OCI-LY3 (cell line): ENCODE data around the gene NELL1.

Source experiments
- H2AFZ ChIP-seq: fragments of 200-600, 300-600 bp; shearing (Covaris generic); 2 replicates; pipeline ENCODE4 v1.6.0; 2014; ENCODE audit warnings: antibody characterized with exemption, low read depth, low read length
- H3K27ac ChIP-seq: fragments of 200-600, 300-600 bp; sonication (generic); 2 replicates; pipeline ENCODE4 v1.5.1; 2014; ENCODE audit warnings: mild to moderate bottlenecking, low read length, moderate library complexity, mixed read lengths
- H3K27me3 ChIP-seq: fragments of 200-600, 300-600 bp; sonication (generic); 2 replicates; pipeline ENCODE4 v1.6.1; 2014; ENCODE audit warnings: low read depth, low read length, mixed read lengths
- H3K36me3 ChIP-seq: fragments of 200-600, 300-600 bp; sonication (generic); replicated peaks from 2 replicates; pipeline ENCODE3; 2014; ENCODE audit warnings: low read depth, low read length, mixed read lengths
- H3K4me1 ChIP-seq: fragments of 300-600, 200-600 bp; sonication (generic); 2 replicates; pipeline ENCODE4 v1.6.1; 2014; ENCODE audit warnings: low read length, mixed read lengths
- H3K4me2 ChIP-seq: fragments of 200-600, 300-600 bp; sonication (generic); 2 replicates; pipeline ENCODE4 v1.6.1; 2014; ENCODE audit warnings: low read length, mixed read lengths
- H3K4me3 ChIP-seq: fragments of 300-600, 200-600 bp; sonication (generic); 2 replicates; pipeline ENCODE4 v1.5.1; 2014; ENCODE audit warnings: antibody characterized with exemption, mild to moderate bottlenecking, low read length, moderate library complexity
- H3K79me2 ChIP-seq: fragments of 300-600, 200-600 bp; shearing (Covaris generic); 2 replicates; pipeline ENCODE4 v1.6.1; 2014; ENCODE audit warnings: mild to moderate bottlenecking, low read length, mixed read lengths
- H3K9ac ChIP-seq: fragments of 300-600, 200-600 bp; shearing (Covaris generic); 2 replicates; pipeline ENCODE4 v1.6.0; 2014; ENCODE audit warnings: mild to moderate bottlenecking, low read length, moderate library complexity
- H3K9me3 ChIP-seq: fragments of 200-600, 300-600 bp; shearing (Covaris generic); 2 replicates; pipeline ENCODE4 v1.6.1; 2014; ENCODE audit warnings: low read length, mixed read lengths; ENCODE audit not compliant: insufficient read depth
- H4K20me1 ChIP-seq: fragments of 200-600, 300-600 bp; sonication (generic); 2 replicates; pipeline ENCODE4 v1.6.1; 2016; ENCODE audit warnings: low read length, mixed read lengths; ENCODE audit not compliant: insufficient read depth
- CTCF ChIP-seq: fragments of 200-600, 300-600 bp; sonication (generic); IDR thresholded peaks from 2 replicates; pipeline ENCODE4 v1.5.1; 2014; ENCODE audit warnings: antibody characterized with exemption, low read length, low read depth
- EZH2phosphoT487 ChIP-seq: fragments of 200-600 bp; shearing (Covaris generic); IDR thresholded peaks from 2 replicates; pipeline ENCODE4 v1.6.1; 2018; ENCODE audit warnings: antibody characterized with exemption, mixed run types, low read depth

The NELL1 gene

DNA sequence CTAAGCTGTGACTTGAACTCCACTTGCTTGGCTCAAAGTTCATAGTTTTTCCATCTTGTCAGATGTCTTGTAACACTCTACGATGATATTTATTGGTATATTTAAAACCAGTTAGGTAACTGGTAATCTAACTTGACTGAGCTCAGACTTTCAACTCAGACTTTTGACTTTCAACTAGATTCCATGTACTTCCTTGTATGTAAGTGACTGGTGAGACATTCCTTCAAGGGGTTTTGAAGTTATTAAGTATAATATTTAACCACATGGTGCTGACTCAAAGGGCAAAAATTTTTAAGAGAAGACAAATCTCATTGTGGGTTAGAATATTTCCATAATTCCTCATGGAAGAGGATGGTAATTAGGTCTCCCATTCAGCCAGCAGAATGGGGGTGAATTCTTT lies 892.2 kb downstream of the NELL1 start:
- Histone ChIP-seq H3K27me3 (no peaks in the 10 kb centered on the region), H3K4me2 (no peak overlapping the region), H4K20me1 (no peaks in the 10 kb centered on the region), H3K9me3 (no peaks in the 10 kb centered on the region), H3K4me3 (no peak overlapping the region), H3K4me1 (peaks cover 24% of the 10 kb centered on the region), H3K9ac (no peak overlapping the region), H3K27ac (no peak overlapping the region), H3K79me2 (no peaks in the 10 kb centered on the region), H2AFZ (no peak overlapping the region), H3K36me3 (no peaks in the 10 kb centered on the region)
- TF ChIP-seq CTCF (no peak), EZH2phosphoT487 (no peak)

DNA sequence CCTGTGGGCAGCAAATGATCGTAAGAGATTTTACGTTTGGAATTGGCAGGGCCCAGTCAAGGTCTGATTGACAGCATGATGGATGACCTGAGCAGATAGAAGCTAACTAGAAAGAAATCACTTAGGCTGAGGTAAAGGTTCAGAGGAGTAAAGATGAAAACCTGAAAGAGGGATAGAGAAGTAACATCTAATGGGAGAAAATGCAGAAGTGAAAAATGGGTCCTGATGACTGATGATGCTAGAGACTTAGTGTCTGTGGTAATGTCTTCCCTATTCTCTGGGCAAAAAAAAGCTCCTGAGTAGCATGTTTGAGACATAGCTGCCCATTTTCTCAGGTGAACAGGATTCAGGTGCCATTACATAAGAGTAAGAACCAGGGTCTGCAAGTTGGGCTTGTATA lies 894.7 kb downstream of the NELL1 start:
- Histone ChIP-seq H3K27me3 (no peaks in the 10 kb centered on the region), H2AFZ (no peak overlapping the region), H3K4me1 (peaks cover 24% of the 10 kb centered on the region), H3K36me3 (no peaks in the 10 kb centered on the region), H3K9ac (no peak overlapping the region), H3K79me2 (no peaks in the 10 kb centered on the region), H4K20me1 (no peaks in the 10 kb centered on the region), H3K27ac (no peak overlapping the region), H3K9me3 (no peaks in the 10 kb centered on the region), H3K4me2 (peak overlapping the region; percentile 40), H3K4me3 (no peak overlapping the region)
- TF ChIP-seq CTCF (no peak), EZH2phosphoT487 (no peak)

- Histone ChIP-seq H2AFZ (no peak overlapping the region), H3K79me2 (no peaks in the 10 kb centered on the region), H3K4me3 (no peak overlapping the region), H3K27ac (no peak overlapping the region), H3K4me1 (peaks cover 24% of the 10 kb centered on the region), H4K20me1 (no peaks in the 10 kb centered on the region), H3K36me3 (no peaks in the 10 kb centered on the region), H3K9me3 (no peaks in the 10 kb centered on the region), H3K27me3 (no peaks in the 10 kb centered on the region), H3K4me2 (peak overlapping the region; percentile 31; the same call in 1 of the 2 replicates), H3K9ac (no peak overlapping the region)
- TF ChIP-seq CTCF (no peak), EZH2phosphoT487 (no peak)
These were observed 895.7 kb downstream of the NELL1 start for GRCh38 chr11:21564833-21565682.

DNA sequence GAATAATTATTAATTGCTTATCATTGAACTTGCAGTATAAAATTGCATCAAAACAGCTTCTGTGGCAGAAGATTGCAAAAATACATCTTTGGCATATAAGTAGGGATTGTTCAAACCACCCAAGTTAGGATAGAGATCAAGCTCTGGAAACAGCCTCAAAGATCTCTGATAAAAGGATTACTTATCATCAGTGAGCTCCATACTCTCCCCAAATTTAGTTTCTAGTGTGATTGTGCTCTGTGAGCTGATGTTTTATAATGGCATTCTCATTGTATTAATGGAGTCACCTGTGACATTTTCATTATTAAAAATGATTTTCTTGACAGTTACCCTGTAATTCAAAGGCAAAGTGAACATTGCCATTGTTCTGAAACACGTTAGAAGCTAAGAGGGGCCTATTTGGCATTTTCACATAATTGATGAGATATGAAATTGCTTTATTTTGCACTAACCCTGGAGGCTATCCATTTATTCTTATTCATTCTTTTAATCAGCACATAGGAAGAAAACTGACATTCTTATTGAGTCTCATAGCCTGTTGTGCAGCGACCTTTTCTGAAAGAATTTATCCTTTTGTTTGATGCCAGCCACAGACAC lies 897.2 kb downstream of the NELL1 start:
- no peaks in the 10 kb centered on the region for H4K20me1 ChIP-seq
- no peaks in the 10 kb centered on the region for H3K79me2 ChIP-seq
- H3K27me3 ChIP-seq = no peaks in the 10 kb centered on the region
- H3K36me3 ChIP-seq = no peaks in the 10 kb centered on the region
- H3K9ac ChIP-seq = no peak overlapping the region
- no peak for TF ChIP-seq CTCF
- no peak for TF ChIP-seq EZH2phosphoT487
- peaks cover 24% of the 10 kb centered on the region for H3K4me1 ChIP-seq
- H2AFZ ChIP-seq = no peak overlapping the region
- H3K4me3 ChIP-seq = no peak overlapping the region
- no peaks in the 10 kb centered on the region for H3K9me3 ChIP-seq
- H3K27ac ChIP-seq = no peak overlapping the region
- H3K4me2 ChIP-seq = no peak overlapping the region
